ENCODE data around the gene FOXJ3. TPM values are rescaled to one million over a fixed set of nuclear protein-coding genes. Genes with fewer than 3 reads are reported as not detected.

FOXJ3 gene
- total and polyA plus RNA-seq, 2 of the 4 experiments (the other 2 are of a cell fraction), result 16.7 to 30.5 TPM

- Histone ChIP-seq H4K8ac (ENCODE audit: low read depth in 2 of 2, low read length in 2 of 2) (0 out of 4 replicates have a peak overlapping the region, but pooled peaks of 1 of the 2 experiments have one; percentile 25), H3K56ac (ENCODE audit: extremely low read depth, insufficient read depth, low read length) (no peak overlapping the region), H4K91ac (ENCODE audit: insufficient read depth, low read depth, low read length) (no peak overlapping the region; the same call in 1 of the 2 replicates), H3K79me1 (ENCODE audit: low read depth in 1 of 2, low read length in 2 of 2) (peaks cover 31 to 45% of the 10 kb centered on the region in 2 experiments), H3K4me3 (ENCODE audit: insufficient read depth, low read depth, low read length) (no peak overlapping the region), H4K5ac (ENCODE audit: low read depth, low read length) (no peak overlapping the region), H3K9ac (ENCODE audit: low read depth, low read length) (no peak overlapping the region), H2BK120ac (ENCODE audit: low read depth, low read length) (no peak overlapping the region), H2AFZ (replicated peaks; ENCODE audit: low read length, poor library complexity) (no peak overlapping the region), H3K18ac (ENCODE audit: low read depth, low read length) (no peak overlapping the region), H2BK5ac (ENCODE audit: low read depth, low read length, poor library complexity, severe bottlenecking) (no peak overlapping the region), H3K27me3 (ENCODE audit: control insufficient read depth, insufficient read depth, low read length) (no peaks in the 10 kb centered on the region), H2AK5ac (ENCODE audit: low read depth, low read length) (peak overlapping the region; percentile 56; the same call in 1 of the 2 replicates), H3K14ac (replicated peaks; ENCODE audit: low read depth, low read length) (peak overlapping the region; percentile 52; the same call in 1 of the 2 replicates), H3K36me3 (ENCODE audit: control insufficient read depth, insufficient read depth, low read length) (0 out of 2 replicates have a peak, but pooled peaks cover 2% of the 10 kb centered on the region), H4K20me1 (ENCODE audit: insufficient read depth, low read length) (peaks cover 23% of the 10 kb centered on the region), H3K9me3 (ENCODE audit: control insufficient read depth, insufficient read depth, low read length) (peaks cover 7% of the 10 kb centered on the region), H2AK9ac (replicated peaks; ENCODE audit: low read depth, low read length, poor library complexity) (no peak overlapping the region), H3K9me1 (ENCODE audit: insufficient read depth, low read length) (peaks cover 8% of the 10 kb centered on the region), H3K4me1 (ENCODE audit: control insufficient read depth, insufficient read depth, low read length) (peaks cover 8% of the 10 kb centered on the region), H3K4ac (ENCODE audit: low read depth, low read length) (no peak overlapping the region), H2BK20ac (ENCODE audit: low read depth, low read length) (no peak overlapping the region), H3K4me2 (ENCODE audit: low read depth, low read length) (no peak overlapping the region), H3K23ac (ENCODE audit: low read depth, low read length) (peak overlapping the region; percentile 48; the same call in 1 of the 2 replicates), H2BK15ac (ENCODE audit: low read depth, low read length) (no peak overlapping the region), H3K27ac (ENCODE audit: insufficient read depth, low read length) (no peak overlapping the region)
- dilution Hi-C loops (cut with HindIII; ENCODE audit: low sequenced_read_pairs, unreplicated experiment) (no loop called here), intact Hi-C loops (cut with micrococcal nuclease) (no loop called here), in situ Hi-C loops (cut with MboI; ENCODE audit: low sequenced_read_pairs) (no loop called here)
- ChIA-PET CTCF (no interaction called here), POLR2A (ENCODE audit: unreplicated experiment) (interaction anchor here (1.0 kb wide), 1 partner anchor 17 kb away, joined by 3 read pairs; no protein-coding TSS in a partner anchor)
- BruUV-seq (replicated peaks), result no TSS peak
- ATAC-seq (ENCODE audit: low read depth) (peak; percentile 53; the same call in 1 of the 2 replicates), DNase-seq (peak; percentile 65)
- TF ChIP-seq CHD1 (IDR thresholded peaks at IDR 0.05; ENCODE audit: low read depth, low read length), result no peak
- TF ChIP-seq ELK1 (IDR thresholded peaks at IDR 0.05; ENCODE audit: borderline replicate concordance, low read depth, low read length), result no peak
- TF ChIP-seq MXI1 (IDR thresholded peaks at IDR 0.05; ENCODE audit: borderline replicate concordance, low read depth, low read length), result no peak
- TF ChIP-seq NFE2L2 (IDR thresholded peaks at IDR 0.05; ENCODE audit: low read depth, low read length), result no peak
- no peak for TF ChIP-seq POLR2A (IDR thresholded peaks at IDR 0.05; ENCODE audit: low read depth, low read length)
- no peak for TF ChIP-seq RFX5 (IDR thresholded peaks at IDR 0.05; ENCODE audit: low read depth, low read length)
- 100% methylated on average over 1 of the region's 5 CpGs; no CpG with 5 or more reads in 1 of the 2 experiments for WGBS, 2 experiments (ENCODE audit: extremely low coverage in 2 of 2, insufficient read length in 1 of 2)
Observed at GRCh38 chr1:42240966-42241755, 93.9 kb downstream of the FOXJ3 start.

All from IMR-90 (cell line).